T-helper 1 cell treated with Interleukin-12 subunit alpha and Interleukin-12 subunit beta and Interleukin-4 antibody, amounts not matched to agents 30 μg/mL and 1 μg/mL, for 36 hours (primary cell): ENCODE data around the gene ZNF786.
"Not testable (repeated sequence)": the region's sequence is repeated elsewhere in the genome, so short reads cannot be mapped to it uniquely, and the experiment has no call there.

Experiments
- H3K27ac Mint-ChIP-seq: one replicate; pipeline ENCODE4 v1.8.0; 2021; ENCODE audit warnings: mild to moderate bottlenecking, mixed read lengths
- H3K27me3 Mint-ChIP-seq: one replicate; pipeline ENCODE4 v1.8.0; 2021; ENCODE audit warnings: low read depth, mixed read lengths
- H3K36me3 Mint-ChIP-seq: one replicate; pipeline ENCODE4 v1.8.0; 2021; ENCODE audit warnings: low read depth, mixed read lengths
- H3K4me1 Mint-ChIP-seq: one replicate; pipeline ENCODE4 v1.8.0; 2021; ENCODE audit warnings: low read depth, mixed read lengths
- H3K4me3 Mint-ChIP-seq: one replicate; pipeline ENCODE4 v1.8.0; 2021; ENCODE audit warnings: mild to moderate bottlenecking, moderate library complexity, mixed read lengths
- H3K9me3 Mint-ChIP-seq: one replicate; pipeline ENCODE4 v1.8.0; 2021; ENCODE audit warnings: mixed read lengths

Gene ZNF786

GRCh38 chr7:149070372-149071125 lies 20.0 kb downstream of the ZNF786 start:
- H3K4me3 Mint-ChIP-seq, result no peak overlapping the region
- H3K36me3 Mint-ChIP-seq, result peaks cover 12% of the 10 kb centered on the region
- H3K27ac Mint-ChIP-seq, result no peak overlapping the region
- H3K9me3 Mint-ChIP-seq, result no peaks in the 10 kb centered on the region
- no peaks in the 10 kb centered on the region for H3K27me3 Mint-ChIP-seq
- no peaks in the 10 kb centered on the region for H3K4me1 Mint-ChIP-seq

- Mint-ChIP-seq H3K4me3 (peak overlapping the region; percentile 37), H3K27ac (peak overlapping the region; percentile 39), H3K4me1 (peaks cover 5% of the 10 kb centered on the region), H3K27me3 (no peaks in the 10 kb centered on the region), H3K36me3 (peaks cover 12% of the 10 kb centered on the region), H3K9me3 (no peaks in the 10 kb centered on the region)
These were observed 22.6 kb downstream of the ZNF786 start for GRCh38 chr7:149067869-149068268.

- H3K4me1 Mint-ChIP-seq, result peaks cover 5% of the 10 kb centered on the region
- H3K27ac Mint-ChIP-seq, result no peak overlapping the region
- H3K4me3 Mint-ChIP-seq, result no peak overlapping the region
- H3K27me3 Mint-ChIP-seq, result no peaks in the 10 kb centered on the region
- H3K36me3 Mint-ChIP-seq, result peaks cover 4% of the 10 kb centered on the region
- no peaks in the 10 kb centered on the region for H3K9me3 Mint-ChIP-seq
These were observed 27.0 kb downstream of the ZNF786 start for GRCh38 chr7:149063476-149063875.

- not testable (repeated sequence) for H3K27ac Mint-ChIP-seq, H3K9me3 Mint-ChIP-seq, H3K36me3 Mint-ChIP-seq, H3K4me1 Mint-ChIP-seq, H3K27me3 Mint-ChIP-seq, H3K4me3 Mint-ChIP-seq
These were observed 28.2 kb downstream of the ZNF786 start for GRCh38 chr7:149062217-149062899.

GRCh38 chr7:149060156-149060555 lies 30.4 kb downstream of the ZNF786 start:
- Mint-ChIP-seq H3K36me3 (no peaks in the 10 kb centered on the region), H3K4me1 (peaks cover 3% of the 10 kb centered on the region), H3K4me3 (no peak overlapping the region), H3K9me3 (no peaks in the 10 kb centered on the region), H3K27me3 (no peaks in the 10 kb centered on the region), H3K27ac (no peak overlapping the region)

- H3K4me3 Mint-ChIP-seq, result no peak overlapping the region
- H3K27ac Mint-ChIP-seq, result no peak overlapping the region
- no peaks in the 10 kb centered on the region for H3K36me3 Mint-ChIP-seq
- peaks cover 4% of the 10 kb centered on the region for H3K27me3 Mint-ChIP-seq
- H3K4me1 Mint-ChIP-seq, result no peaks in the 10 kb centered on the region
- no peaks in the 10 kb centered on the region for H3K9me3 Mint-ChIP-seq
These were observed 36.6 kb downstream of the ZNF786 start for GRCh38 chr7:149053885-149054284.

- no peak overlapping the region for H3K4me3 Mint-ChIP-seq
- H3K27ac Mint-ChIP-seq, result no peak overlapping the region
- no peaks in the 10 kb centered on the region for H3K36me3 Mint-ChIP-seq
- H3K27me3 Mint-ChIP-seq, result peaks cover 4% of the 10 kb centered on the region
- H3K9me3 Mint-ChIP-seq, result no peaks in the 10 kb centered on the region
- H3K4me1 Mint-ChIP-seq, result no peaks in the 10 kb centered on the region
These were observed 37.1 kb downstream of the ZNF786 start for GRCh38 chr7:149053384-149053783.

- no peaks in the 10 kb centered on the region for H3K4me1 Mint-ChIP-seq
- H3K9me3 Mint-ChIP-seq, result no peaks in the 10 kb centered on the region
- H3K27ac Mint-ChIP-seq, result no peak overlapping the region
- no peak overlapping the region for H3K4me3 Mint-ChIP-seq
- peaks cover 4% of the 10 kb centered on the region for H3K27me3 Mint-ChIP-seq
- no peaks in the 10 kb centered on the region for H3K36me3 Mint-ChIP-seq
These were observed 39.6 kb downstream of the ZNF786 start for GRCh38 chr7:149050941-149051340.

GRCh38 chr7:149048805-149049204 lies 41.7 kb downstream of the ZNF786 start:
- Mint-ChIP-seq H3K27ac (no peak overlapping the region), H3K4me3 (no peak overlapping the region), H3K9me3 (no peaks in the 10 kb centered on the region), H3K27me3 (peaks cover 7% of the 10 kb centered on the region), H3K36me3 (no peaks in the 10 kb centered on the region), H3K4me1 (no peaks in the 10 kb centered on the region)

- no peak overlapping the region for H3K27ac Mint-ChIP-seq
- H3K9me3 Mint-ChIP-seq, result no peaks in the 10 kb centered on the region
- peaks cover 7% of the 10 kb centered on the region for H3K27me3 Mint-ChIP-seq
- no peak overlapping the region for H3K4me3 Mint-ChIP-seq
- no peaks in the 10 kb centered on the region for H3K4me1 Mint-ChIP-seq
- H3K36me3 Mint-ChIP-seq, result no peaks in the 10 kb centered on the region
These were observed 44.1 kb downstream of the ZNF786 start for GRCh38 chr7:149046416-149046815.

GRCh38 chr7:149043936-149044335 lies 46.6 kb downstream of the ZNF786 start:
- Mint-ChIP-seq H3K27ac (no peak overlapping the region), H3K36me3 (no peaks in the 10 kb centered on the region), H3K9me3 (no peaks in the 10 kb centered on the region), H3K27me3 (peaks cover 3% of the 10 kb centered on the region), H3K4me3 (no peak overlapping the region), H3K4me1 (no peaks in the 10 kb centered on the region)

GRCh38 chr7:149041350-149041749 lies 49.2 kb downstream of the ZNF786 start:
- Mint-ChIP-seq H3K4me1 (no peaks in the 10 kb centered on the region), H3K4me3 (no peak overlapping the region)

GRCh38 chr7:149038641-149039040 lies 51.9 kb downstream of the ZNF786 start:
- not testable (repeated sequence) for H3K27ac Mint-ChIP-seq, H3K4me1 Mint-ChIP-seq, H3K27me3 Mint-ChIP-seq, H3K4me3 Mint-ChIP-seq, H3K36me3 Mint-ChIP-seq
- peaks cover 20% of the 10 kb centered on the region for H3K9me3 Mint-ChIP-seq

More at GRCh38 chr7:149041350-149041749, 49.2 kb downstream of the ZNF786 start:
- H3K36me3 Mint-ChIP-seq, result no peaks in the 10 kb centered on the region
- peaks cover 3% of the 10 kb centered on the region for H3K27me3 Mint-ChIP-seq
- H3K9me3 Mint-ChIP-seq, result peaks cover 14% of the 10 kb centered on the region
- no peak overlapping the region for H3K27ac Mint-ChIP-seq

GRCh38 chr7:149036676-149037075 lies 53.8 kb downstream of the ZNF786 start:
- Mint-ChIP-seq H3K27ac (no peak overlapping the region), H3K27me3 (peaks cover 4% of the 10 kb centered on the region), H3K9me3 (peaks cover 20% of the 10 kb centered on the region), H3K4me3 (no peak overlapping the region), H3K4me1 (peaks cover 2% of the 10 kb centered on the region), H3K36me3 (no peaks in the 10 kb centered on the region)

GRCh38 chr7:149031353-149031910 lies 59.1 kb downstream of the ZNF786 start:
- no peak overlapping the region for H3K4me3 Mint-ChIP-seq
- H3K9me3 Mint-ChIP-seq, result peaks cover 6% of the 10 kb centered on the region
- H3K36me3 Mint-ChIP-seq, result peaks cover 4% of the 10 kb centered on the region
- H3K4me1 Mint-ChIP-seq, result peaks cover 20% of the 10 kb centered on the region
- peaks cover 12% of the 10 kb centered on the region for H3K27me3 Mint-ChIP-seq
- H3K27ac Mint-ChIP-seq, result no peak overlapping the region
